K562 (cell line): Measurements from ENCODE around the gene TEPSIN. TPM values are rescaled to one million over a fixed set of nuclear protein-coding genes. Genes with fewer than 3 reads are reported as not detected.

Source experiments
- ARHGAP35 ChIP-seq: fragments of 450-650 bp; IDR thresholded peaks from 2 replicates; pipeline ENCODE4 v1.6.1; 2018; ENCODE audit not compliant: partially characterized antibody
- FOSL1 ChIP-seq: fragments of 200-800 bp; sonication (Bioruptor generic); conservative IDR thresholded peaks from 2 replicates; pipeline ENCODE4 v1.6.1; 2016; ENCODE audit warnings: missing genetic modification characterization, missing compliant biosample characterization
- GABPB1 ChIP-seq: sonication (generic); formaldehyde crosslinking; IDR thresholded peaks from 2 replicates; pipeline ENCODE4 v1.8.0; 2022; ENCODE audit warnings: mild to moderate bottlenecking, missing genetic modification reagents
- HDGF ChIP-seq: fragments of 450-650 bp; IDR thresholded peaks from 2 replicates; pipeline ENCODE4 v1.6.1; 2016
- HIVEP1 ChIP-seq: fragments of 250-450 bp; sonication (Bioruptor Pico); IDR thresholded peaks from 2 replicates; pipeline ENCODE4 v1.4.0; 2020; ENCODE audit warnings: mild to moderate bottlenecking
- HNRNPUL1 ChIP-seq: fragments of 200-400 bp; formaldehyde crosslinking; IDR thresholded peaks from 2 replicates; pipeline ENCODE4 v1.6.1; 2017; ENCODE audit warnings: low read length
- KDM1A ChIP-seq, 2 experiments: fragments of 450-650 bp; IDR thresholded peaks; 2 replicates each; pipeline ENCODE4 v1.6.1; 2016; ENCODE audit warnings: mild to moderate bottlenecking in 2 of 2
- MTA1 ChIP-seq: fragments of 450-650 bp; IDR thresholded peaks from 2 replicates; pipeline ENCODE4 v1.6.1; 2017; ENCODE audit warnings: borderline replicate concordance
- PTRF ChIP-seq: fragments of 450-650 bp; IDR thresholded peaks from 2 replicates; pipeline ENCODE4 v1.6.1; 2016; ENCODE audit warnings: mild to moderate bottlenecking, missing genetic modification characterization, missing compliant biosample characterization
- RREB1 ChIP-seq: fragments of 250-450 bp; sonication (Bioruptor Pico); IDR thresholded peaks from 2 replicates; pipeline ENCODE4 v1.4.0; 2020
- SMARCE1 ChIP-seq: fragments of 450-650 bp; IDR thresholded peaks from 2 replicates; pipeline ENCODE4 v1.7.1; 2016; ENCODE audit warnings: mild to moderate bottlenecking
- THAP12 ChIP-seq: fragments of 250-450 bp; sonication (Bioruptor Pico); IDR thresholded peaks from 2 replicates; pipeline ENCODE4 v1.9.0; 2021; ENCODE audit warnings: mild to moderate bottlenecking, inconsistent platforms
- ZNF449 ChIP-seq: fragments of 250-450 bp; sonication (Bioruptor Pico); IDR thresholded peaks from 2 replicates; pipeline ENCODE4 v1.8.0; 2022; ENCODE audit warnings: moderate library complexity, mild to moderate bottlenecking, inconsistent platforms
- ZNF518B ChIP-seq: fragments of 250-450 bp; sonication (Bioruptor Pico); IDR thresholded peaks from 2 replicates; pipeline ENCODE4 v1.5.0; 2021; ENCODE audit warnings: mild to moderate bottlenecking, moderate library complexity
- ZNF75A ChIP-seq: fragments of 450-650 bp; formaldehyde crosslinking; IDR thresholded peaks from 2 replicates; pipeline ENCODE4 v1.4.0; 2020; ENCODE audit warnings: mild to moderate bottlenecking
- polyA plus RNA-seq, 8 experiments: library from polyadenylated mRNA; depleted of rRNA in 4 of 8; stranded (reverse) in 5 of 8; unstranded in 3 of 8; fragments of >200 nt; fragmentation: Nextera tagmentation in 2 of 8; fragmentation: Illumina TruSeq in 1 of 8; extraction: Ambion mirVana in 2 of 8; extraction: Trizol in 1 of 8; gene quantifications; 2 replicates each; pipeline versions ENCODE4 v1.2.1 to v1.2.3, GENCODE V29; 2011 to 2014; ENCODE audit warnings: inconsistent platforms in 1 of 8, missing spikeins in 1 of 8
- total RNA-seq, 7 experiments: library from RNA; depleted of rRNA in 6 of 7; stranded (reverse); fragments of >200 nt in 6 of 7; fragmentation: Illumina TruSeq in 2 of 7; extraction: Trizol in 2 of 7; gene quantifications; 2 replicates each; pipeline versions ENCODE4 v1.2.1 to v1.2.3, GENCODE V29; 2011 to 2021; ENCODE audit warnings: low replicate concordance in 1 of 7

The TEPSIN gene
- total and polyA plus RNA-seq, 9 of the 15 experiments (the other 6 are each of a cell fraction or from before 2014, with no cell fraction given), result 0.80 to 29.8 (median 5.3) TPM

GRCh38 chr17:81222906-81223761, 15.7 kb downstream of the TEPSIN start, which contains the start of gene CEP131 (continued):
- TF ChIP-seq RREB1 (CRISPR knock-in tag) (no peak), FOSL1 (tag) (no peak), ARHGAP35 (no peak), PTRF (tag) (no peak), ZNF518B (no peak), HDGF (no peak), HNRNPUL1 (no peak), ZNF75A (CRISPR knock-in tag) (no peak), KDM1A (IDR thresholded peaks at IDR 0.05) (no peak), ZNF449 (CRISPR knock-in tag) (no peak), HIVEP1 (CRISPR knock-in tag) (no peak), MTA1 (no peak; the same call in 1 of the 2 replicates), THAP12 (CRISPR knock-in tag) (peak; percentile 92), SMARCE1 (no peak), GABPB1 (CRISPR knock-in tag) (peak; percentile 56; the same call in 1 of the 2 replicates)
